OCI-LY1 (cell line): ENCODE measurements around the gene CFAP46.

Source experiments
- H2AFZ ChIP-seq: fragments of 200-600 bp; sonication (generic), shearing (Covaris generic); 2 replicates; pipeline ENCODE4 v1.6.0; 2014; ENCODE audit warnings: antibody characterized with exemption, mild to moderate bottlenecking, low read length
- H3F3A ChIP-seq: fragments of 200-600 bp; sonication (generic), shearing (Covaris generic); 2 replicates; pipeline ENCODE4 v1.6.0; 2014; ENCODE audit warnings: mild to moderate bottlenecking, antibody characterized with exemption, low read length, moderate library complexity; ENCODE audit not compliant: insufficient read depth
- H3K27ac ChIP-seq: fragments of 200-600 bp; sonication (generic); 2 replicates; pipeline ENCODE4 v1.5.1; 2014; ENCODE audit warnings: low read length, mixed run types, mild to moderate bottlenecking, low read depth; ENCODE audit not compliant: poor library complexity, severe bottlenecking
- H3K27me3 ChIP-seq: fragments of 200-600 bp; sonication (generic); 2 replicates; pipeline ENCODE4 v1.6.0; 2014; ENCODE audit warnings: antibody characterized with exemption, mild to moderate bottlenecking, low read length, moderate library complexity; ENCODE audit not compliant: insufficient read depth
- H3K36me3 ChIP-seq: fragments of 200-600 bp; sonication (generic); 2 replicates; pipeline ENCODE4 v1.6.1; 2014; ENCODE audit warnings: mild to moderate bottlenecking, antibody characterized with exemption, low read length, moderate library complexity, mixed read lengths; ENCODE audit not compliant: insufficient read depth
- H3K4me1 ChIP-seq: fragments of 200-600 bp; sonication (generic); 2 replicates; pipeline ENCODE4 v1.5.1; 2014; ENCODE audit warnings: mild to moderate bottlenecking, low read length, moderate library complexity; ENCODE audit not compliant: insufficient read depth, severe bottlenecking
- H3K4me2 ChIP-seq: fragments of 200-600 bp; sonication (generic), shearing (Covaris generic); 2 replicates; pipeline ENCODE4 v1.6.1; 2014; ENCODE audit warnings: low read length
- H3K4me3 ChIP-seq: fragments of 200-600 bp; sonication (generic); 2 replicates; pipeline ENCODE4 v1.5.1; 2014; ENCODE audit warnings: low read length, low read depth, mild to moderate bottlenecking, mixed read lengths; ENCODE audit not compliant: poor library complexity, severe bottlenecking
- H3K79me2 ChIP-seq: fragments of 200-600 bp; shearing (Covaris generic); 2 replicates; pipeline ENCODE4 v1.6.1; 2016; ENCODE audit warnings: mixed run types, low read length, mixed read lengths; ENCODE audit not compliant: insufficient read depth
- H3K9ac ChIP-seq: fragments of 200-600 bp; sonication (generic), shearing (Covaris generic); 2 replicates; pipeline ENCODE4 v1.6.1; 2014; ENCODE audit warnings: mild to moderate bottlenecking, low read length, mixed read lengths
- H3K9me2 ChIP-seq: fragments of 200-600 bp; sonication (generic), shearing (Covaris generic); 2 replicates; pipeline ENCODE4 v1.6.1; 2014; ENCODE audit warnings: low read depth, mild to moderate bottlenecking, low read length, mixed read lengths
- H3K9me3 ChIP-seq: fragments of 200-600 bp; shearing (Covaris generic); 2 replicates; pipeline ENCODE4 v1.6.1; 2014; ENCODE audit warnings: low read length, mixed read lengths
- H4K20me1 ChIP-seq: fragments of 200-600 bp; sonication (generic), shearing (Covaris generic); 2 replicates; pipeline ENCODE4 v1.6.0; 2016; ENCODE audit warnings: mild to moderate bottlenecking, low read length; ENCODE audit not compliant: insufficient read depth
- CTCF ChIP-seq: fragments of 200-600 bp; sonication (generic), shearing (Covaris generic); IDR thresholded peaks from 2 replicates; pipeline ENCODE4 v1.5.1; 2017; ENCODE audit warnings: mild to moderate bottlenecking, antibody characterized with exemption, low read length, moderate library complexity, mixed read lengths
- EZH2 ChIP-seq: fragments of 200-600 bp; sonication (generic), shearing (Covaris generic); IDR thresholded peaks from 2 replicates; pipeline ENCODE4 v1.8.0; 2017; ENCODE audit warnings: borderline replicate concordance, mixed run types, mild to moderate bottlenecking, antibody characterized with exemption, low read length, moderate library complexity, mixed read lengths

Gene CFAP46

GRCh38 chr10:132810141-132810806, 132.1 kb downstream of the CFAP46 start:
- Histone ChIP-seq H3F3A (no peaks in the 10 kb centered on the region), H3K27me3 (no peaks in the 10 kb centered on the region), H3K79me2 (no peaks in the 10 kb centered on the region), H2AFZ (no peak overlapping the region), H4K20me1 (no peaks in the 10 kb centered on the region), H3K36me3 (no peaks in the 10 kb centered on the region), H3K9me2 (no peaks in the 10 kb centered on the region), H3K4me3 (no peak overlapping the region), H3K9ac (no peak overlapping the region), H3K9me3 (no peaks in the 10 kb centered on the region), H3K4me1 (no peaks in the 10 kb centered on the region), H3K4me2 (no peak overlapping the region), H3K27ac (no peak overlapping the region)
- TF ChIP-seq CTCF (no peak), EZH2 (no peak)

GRCh38 chr10:132809232-132810140, 132.9 kb downstream of the CFAP46 start:
- Histone ChIP-seq H3K4me1 (no peaks in the 10 kb centered on the region), H3K9ac (no peak overlapping the region), H3K27me3 (no peaks in the 10 kb centered on the region), H3K9me3 (no peaks in the 10 kb centered on the region), H3K79me2 (no peaks in the 10 kb centered on the region), H4K20me1 (no peaks in the 10 kb centered on the region), H3K4me2 (no peak overlapping the region), H3K4me3 (no peak overlapping the region), H2AFZ (no peak overlapping the region), H3K27ac (no peak overlapping the region), H3K9me2 (no peaks in the 10 kb centered on the region), H3F3A (no peaks in the 10 kb centered on the region), H3K36me3 (no peaks in the 10 kb centered on the region)
- TF ChIP-seq CTCF (no peak), EZH2 (no peak)

- Histone ChIP-seq H3K79me2 (no peaks in the 10 kb centered on the region), H3F3A (no peaks in the 10 kb centered on the region), H4K20me1 (no peaks in the 10 kb centered on the region), H3K27me3 (no peaks in the 10 kb centered on the region), H3K36me3 (no peaks in the 10 kb centered on the region), H3K4me1 (no peaks in the 10 kb centered on the region), H3K9ac (no peak overlapping the region), H3K4me2 (no peak overlapping the region), H3K9me3 (no peaks in the 10 kb centered on the region), H3K4me3 (no peak overlapping the region), H2AFZ (no peak overlapping the region), H3K27ac (no peak overlapping the region), H3K9me2 (no peaks in the 10 kb centered on the region)
- no peak for TF ChIP-seq EZH2
- no peak for TF ChIP-seq CTCF
These were observed 133.8 kb downstream of the CFAP46 start for GRCh38 chr10:132808383-132809231.
